Measurements from ENCODE around the gene SFI1.

GRCh38 chr22:31647523-31648320 lies 151.4 kb downstream of the SFI1 start:
- no peak for TF ChIP-seq POLR2A (IDR thresholded peaks at IDR 0.05)
- TF ChIP-seq, protein P1, sequence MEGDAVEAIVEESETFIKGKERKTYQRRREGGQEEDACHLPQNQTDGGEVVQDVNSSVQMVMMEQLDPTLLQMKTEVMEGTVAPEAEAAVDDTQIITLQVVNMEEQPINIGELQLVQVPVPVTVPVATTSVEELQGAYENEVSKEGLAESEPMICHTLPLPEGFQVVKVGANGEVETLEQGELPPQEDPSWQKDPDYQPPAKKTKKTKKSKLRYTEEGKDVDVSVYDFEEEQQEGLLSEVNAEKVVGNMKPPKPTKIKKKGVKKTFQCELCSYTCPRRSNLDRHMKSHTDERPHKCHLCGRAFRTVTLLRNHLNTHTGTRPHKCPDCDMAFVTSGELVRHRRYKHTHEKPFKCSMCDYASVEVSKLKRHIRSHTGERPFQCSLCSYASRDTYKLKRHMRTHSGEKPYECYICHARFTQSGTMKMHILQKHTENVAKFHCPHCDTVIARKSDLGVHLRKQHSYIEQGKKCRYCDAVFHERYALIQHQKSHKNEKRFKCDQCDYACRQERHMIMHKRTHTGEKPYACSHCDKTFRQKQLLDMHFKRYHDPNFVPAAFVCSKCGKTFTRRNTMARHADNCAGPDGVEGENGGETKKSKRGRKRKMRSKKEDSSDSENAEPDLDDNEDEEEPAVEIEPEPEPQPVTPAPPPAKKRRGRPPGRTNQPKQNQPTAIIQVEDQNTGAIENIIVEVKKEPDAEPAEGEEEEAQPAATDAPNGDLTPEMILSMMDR (IDR thresholded peaks at IDR 0.05), result no peak

Measured in thyroid gland (tissue), 4 donors.